ENCODE measurements around the gene OR6V1. TPM values are rescaled to one million over a fixed set of nuclear protein-coding genes. Genes with fewer than 3 reads are reported as not detected.

The OR6V1 gene
- total RNA-seq, 2 donors from 2014 or later, result not detected

GRCh38 chr7:143047326-143047725 is 4.8 kb upstream of the OR6V1 start:
- Mint-ChIP-seq H3K9me3 (no peaks in the 10 kb centered on the region), H3K27me3 (ENCODE audit: insufficient read depth) (peaks cover 78% of the 10 kb centered on the region), H3K4me3 (no peak overlapping the region), H3K36me3 (ENCODE audit: low read depth) (no peaks in the 10 kb centered on the region), H3K27ac (no peak overlapping the region), H3K4me1 (peaks cover 19% of the 10 kb centered on the region)
- 100% methylated on average over 2 of the region's 2 CpGs; no CpG with 5 or more reads in 1 of the 2 experiments for WGBS, 2 experiments (ENCODE audit: insufficient coverage in 1 of 2, insufficient read length in 1 of 2)
- H3K4me1 ChIP-seq (ENCODE audit: control insufficient read depth, insufficient read depth, low read length), result peaks cover 4% of the 10 kb centered on the region
- H3K36me3 ChIP-seq (ENCODE audit: control insufficient read depth, insufficient read depth, low read length), result no peaks in the 10 kb centered on the region
- H3K9me3 ChIP-seq (ENCODE audit: control insufficient read depth, low read length), result no peaks in the 10 kb centered on the region
- H3K4me3 ChIP-seq (ENCODE audit: low read length), result no peak overlapping the region
- H3K27ac ChIP-seq (ENCODE audit: low read depth, low read length), result no peak overlapping the region
- no peak for DNase-seq
- no peak for TF ChIP-seq CTCF (conservative IDR thresholded peaks at IDR 0.05)
- peaks cover 53% of the 10 kb centered on the region for H3K27me3 ChIP-seq (ENCODE audit: control insufficient read depth, insufficient read depth, low read length, poor library complexity, severe bottlenecking)
- H3K9ac ChIP-seq (ENCODE audit: extremely low read depth, low read length, poor library complexity, severe bottlenecking), result no peak overlapping the region

- no peaks in the 10 kb centered on the region for H3K4me1 ChIP-seq (ENCODE audit: control insufficient read depth, insufficient read depth, low read length)
- H3K4me1 Mint-ChIP-seq, result peaks cover 7% of the 10 kb centered on the region
- no peaks in the 10 kb centered on the region for H3K9me3 ChIP-seq (ENCODE audit: control insufficient read depth, low read length)
- no peak overlapping the region for H3K4me3 ChIP-seq (ENCODE audit: low read length)
- H3K9me3 Mint-ChIP-seq, result no peaks in the 10 kb centered on the region
- TF ChIP-seq CTCF (conservative IDR thresholded peaks at IDR 0.05), result no peak
- H3K9ac ChIP-seq (ENCODE audit: extremely low read depth, low read length, poor library complexity, severe bottlenecking), result no peak overlapping the region
- H3K4me3 Mint-ChIP-seq, result no peak overlapping the region
- peaks cover 70% of the 10 kb centered on the region for H3K27me3 Mint-ChIP-seq (ENCODE audit: insufficient read depth)
- H3K36me3 Mint-ChIP-seq (ENCODE audit: low read depth), result no peaks in the 10 kb centered on the region
- no peak overlapping the region for H3K27ac ChIP-seq (ENCODE audit: low read depth, low read length)
- no peaks in the 10 kb centered on the region for H3K36me3 ChIP-seq (ENCODE audit: control insufficient read depth, insufficient read depth, low read length)
- H3K27me3 ChIP-seq (ENCODE audit: control insufficient read depth, insufficient read depth, low read length, poor library complexity, severe bottlenecking), result peaks cover 48% of the 10 kb centered on the region
- no peak for DNase-seq
- H3K27ac Mint-ChIP-seq, result no peak overlapping the region
These were observed 3.3 kb upstream of the OR6V1 start for GRCh38 chr7:143048827-143049226.

GRCh38 chr7:143049362-143049761 is 2.8 kb upstream of the OR6V1 start:
- TF ChIP-seq CTCF (conservative IDR thresholded peaks at IDR 0.05), result no peak
- no peak overlapping the region for H3K27ac Mint-ChIP-seq
- no peaks in the 10 kb centered on the region for H3K36me3 Mint-ChIP-seq (ENCODE audit: low read depth)
- Histone ChIP-seq H3K9ac (ENCODE audit: extremely low read depth, low read length, poor library complexity, severe bottlenecking) (no peak overlapping the region), H3K4me1 (ENCODE audit: control insufficient read depth, insufficient read depth, low read length) (no peaks in the 10 kb centered on the region), H3K27ac (ENCODE audit: low read depth, low read length) (no peak overlapping the region), H3K4me3 (ENCODE audit: low read length) (no peak overlapping the region), H3K9me3 (ENCODE audit: control insufficient read depth, low read length) (no peaks in the 10 kb centered on the region), H3K27me3 (ENCODE audit: control insufficient read depth, insufficient read depth, low read length, poor library complexity, severe bottlenecking) (peaks cover 43% of the 10 kb centered on the region), H3K36me3 (ENCODE audit: control insufficient read depth, insufficient read depth, low read length) (no peaks in the 10 kb centered on the region)
- 60 to 91% methylated on average over 1 to 4 of the region's 4 CpGs for WGBS, 2 experiments (ENCODE audit: insufficient coverage in 1 of 2, insufficient read length in 1 of 2)
- H3K27me3 Mint-ChIP-seq (ENCODE audit: insufficient read depth), result peaks cover 65% of the 10 kb centered on the region
- no peak for DNase-seq
- no peaks in the 10 kb centered on the region for H3K9me3 Mint-ChIP-seq
- no peak overlapping the region for H3K4me3 Mint-ChIP-seq
- H3K4me1 Mint-ChIP-seq, result peaks cover 7% of the 10 kb centered on the region
